Karpas-422 (cell line): Measurements from ENCODE around the gene SUSD6. TPM values are rescaled to one million over a fixed set of nuclear protein-coding genes. Genes with fewer than 3 reads are reported as not detected.

Source experiments
- DNase-seq: peaks from one replicate; pipeline ENCODE4 v3.0.0-alpha.2; 2015
- H2AFZ ChIP-seq: fragments of 200-600 bp; sonication (generic); 2 replicates; pipeline ENCODE4 v1.6.1; 2014; ENCODE audit warnings: antibody characterized with exemption, low read length, mixed read lengths
- H3K27ac ChIP-seq: fragments of 200-600 bp; sonication (generic); 2 replicates; pipeline ENCODE4 v1.5.1; 2014; ENCODE audit warnings: mild to moderate bottlenecking, low read length, moderate library complexity
- H3K27me3 ChIP-seq: fragments of 200-600 bp; sonication (generic); 2 replicates; pipeline ENCODE4 v1.6.1; 2014; ENCODE audit warnings: low read length, mixed read lengths
- H3K36me3 ChIP-seq: fragments of 200-600 bp; sonication (generic); 2 replicates; pipeline ENCODE4 v1.6.1; 2014; ENCODE audit warnings: low read length, mixed read lengths; ENCODE audit not compliant: insufficient read depth
- H3K4me1 ChIP-seq: fragments of 200-600 bp; sonication (generic); 2 replicates; pipeline ENCODE4 v1.6.1; 2014; ENCODE audit warnings: mild to moderate bottlenecking, low read length, mixed read lengths
- H3K4me2 ChIP-seq: fragments of 200-600 bp; sonication (generic); 2 replicates; pipeline ENCODE4 v1.6.1; 2014; ENCODE audit warnings: low read length, low read depth, mild to moderate bottlenecking; ENCODE audit not compliant: poor library complexity, severe bottlenecking
- H3K4me3 ChIP-seq: fragments of 200-600 bp; sonication (generic); 2 replicates; pipeline ENCODE4 v1.5.1; 2014; ENCODE audit warnings: mild to moderate bottlenecking, antibody characterized with exemption, low read length, mixed read lengths
- H3K79me2 ChIP-seq: fragments of 200-600 bp; sonication (generic); 2 replicates; pipeline ENCODE4 v1.6.1; 2014; ENCODE audit warnings: mild to moderate bottlenecking, low read length, mixed read lengths
- H3K9ac ChIP-seq: fragments of 200-600 bp; sonication (generic); 2 replicates; pipeline ENCODE4 v1.6.0; 2014; ENCODE audit warnings: low read length
- H3K9me2 ChIP-seq: fragments of 200-600 bp; sonication (generic), shearing (Covaris generic); replicated peaks from 2 replicates; pipeline ENCODE4 v1.6.0; 2014; ENCODE audit warnings: mild to moderate bottlenecking, low read length, moderate library complexity; ENCODE audit not compliant: insufficient read depth
- H3K9me3 ChIP-seq: fragments of 300-700, 200-600 bp; sonication (generic); 2 replicates; pipeline ENCODE4 v1.6.1; 2014; ENCODE audit warnings: low read length, mixed read lengths
- H4K20me1 ChIP-seq: fragments of 200-600 bp; sonication (generic); 2 replicates; pipeline ENCODE4 v1.6.1; 2014; ENCODE audit warnings: mild to moderate bottlenecking, antibody characterized with exemption, low read length, low read depth; ENCODE audit not compliant: insufficient read depth
- total RNA-seq: library from RNA; depleted of rRNA; stranded (reverse); fragments of >200 nt; shearing (Covaris generic); gene quantifications from 2 replicates; pipeline ENCODE4 v1.2.3, GENCODE V29; 2014; ENCODE audit warnings: low replicate concordance; rRNA removed

The SUSD6 gene, protein sequence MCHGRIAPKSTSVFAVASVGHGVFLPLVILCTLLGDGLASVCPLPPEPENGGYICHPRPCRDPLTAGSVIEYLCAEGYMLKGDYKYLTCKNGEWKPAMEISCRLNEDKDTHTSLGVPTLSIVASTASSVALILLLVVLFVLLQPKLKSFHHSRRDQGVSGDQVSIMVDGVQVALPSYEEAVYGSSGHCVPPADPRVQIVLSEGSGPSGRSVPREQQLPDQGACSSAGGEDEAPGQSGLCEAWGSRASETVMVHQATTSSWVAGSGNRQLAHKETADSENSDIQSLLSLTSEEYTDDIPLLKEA
- total RNA-seq, result 43.8 and 46.0 TPM in 2 replicates

DNA sequence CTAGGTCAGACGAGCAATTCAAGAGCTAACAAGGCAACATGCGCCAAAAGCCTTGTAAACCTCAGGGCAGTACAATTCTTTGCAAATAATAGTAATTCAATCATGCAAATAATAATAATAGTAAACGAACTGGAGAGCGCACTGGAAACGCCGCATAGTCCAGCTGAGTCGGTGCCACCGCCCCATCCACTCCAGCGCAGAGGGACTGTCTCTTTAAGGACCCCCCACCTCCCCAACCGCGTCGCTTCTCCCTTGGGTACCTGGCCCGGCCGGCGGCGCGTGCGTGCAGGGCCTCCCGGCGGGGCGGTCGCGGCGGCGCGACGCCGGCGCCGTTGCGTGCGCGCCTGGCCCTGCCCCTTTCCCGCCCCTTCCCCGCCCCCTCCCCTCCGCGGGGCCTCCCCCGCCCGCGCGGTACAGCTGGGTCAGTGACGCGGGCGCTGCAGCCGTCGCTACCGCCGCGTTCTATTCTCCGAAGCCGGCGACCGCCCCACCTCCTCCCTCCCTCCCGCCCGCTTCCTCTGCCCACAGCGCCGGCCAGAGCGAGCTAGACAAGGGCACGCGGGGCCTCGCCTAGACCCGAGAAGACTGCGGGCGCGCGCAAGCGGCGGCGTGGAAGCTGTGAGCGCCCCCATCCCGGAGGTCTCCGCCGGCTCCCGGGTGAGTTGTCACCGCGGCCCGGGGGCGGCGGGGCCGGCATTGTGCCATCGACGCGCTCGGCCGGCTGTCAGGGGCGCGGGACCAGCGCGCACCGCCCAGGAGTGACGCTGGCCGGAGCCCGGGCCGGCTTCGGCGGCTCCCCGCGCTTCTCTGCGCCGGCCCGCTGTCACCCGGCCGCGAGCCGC is at the start of gene SUSD6:
TSS of gene SUSD6 (plus strand) at position 425 of the 842 bp plus-strand sequence. CDS start 46,997 bp downstream, outside the sequence.
- Histone ChIP-seq H4K20me1 (no peaks in the 10 kb centered on the region), H3K4me1 (peaks cover 58% of the 10 kb centered on the region), H3K9me2 (no peaks in the 10 kb centered on the region), H3K79me2 (peaks cover 37% of the 10 kb centered on the region), H3K27ac (peak within 1 kb of the TSS; percentile 97), H3K4me2 (peak within 1 kb of the TSS; percentile 96), H3K36me3 (0 out of 2 replicates have a peak, but pooled peaks cover 3% of the 10 kb centered on the region), H3K4me3 (peak within 1 kb of the TSS; percentile 79), H3K27me3 (no peaks in the 10 kb centered on the region), H3K9ac (peak within 1 kb of the TSS; percentile 90), H3K9me3 (no peaks in the 10 kb centered on the region), H2AFZ (peak within 1 kb of the TSS; percentile 74)
- peak; percentile 99 for DNase-seq

DNA sequence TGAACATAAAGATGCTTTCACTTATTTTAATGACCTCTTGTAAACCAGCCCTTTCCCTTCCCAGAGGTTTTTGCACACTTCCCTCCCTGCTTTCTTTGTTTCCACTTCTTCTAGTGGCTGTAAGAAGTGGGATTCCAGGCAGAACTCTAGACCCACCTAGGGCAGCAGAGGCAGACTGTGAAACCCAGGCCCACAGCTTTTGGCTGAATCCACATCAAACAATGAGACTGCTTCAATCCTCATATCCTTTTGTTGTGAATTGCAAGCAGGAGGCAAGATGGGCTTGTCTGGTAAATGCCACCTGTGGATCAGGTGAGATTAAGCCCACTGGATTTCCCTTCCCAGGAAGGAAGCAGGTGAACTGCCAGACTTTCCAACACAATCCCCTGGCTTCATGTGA is 49.5 kb upstream of the SUSD6 start:
- no peaks in the 10 kb centered on the region for H4K20me1 ChIP-seq
- no peaks in the 10 kb centered on the region for H3K36me3 ChIP-seq
- DNase-seq, result no peak
- H3K9me2 ChIP-seq, result no peaks in the 10 kb centered on the region
- H3K4me2 ChIP-seq, result no peak overlapping the region
- no peak overlapping the region for H2AFZ ChIP-seq
- H3K79me2 ChIP-seq, result no peaks in the 10 kb centered on the region
- peaks cover 13% of the 10 kb centered on the region for H3K4me1 ChIP-seq
- H3K9me3 ChIP-seq, result no peaks in the 10 kb centered on the region
- H3K4me3 ChIP-seq, result no peak overlapping the region
- no peak overlapping the region for H3K9ac ChIP-seq
- no peak overlapping the region for H3K27ac ChIP-seq
- no peaks in the 10 kb centered on the region for H3K27me3 ChIP-seq

DNA sequence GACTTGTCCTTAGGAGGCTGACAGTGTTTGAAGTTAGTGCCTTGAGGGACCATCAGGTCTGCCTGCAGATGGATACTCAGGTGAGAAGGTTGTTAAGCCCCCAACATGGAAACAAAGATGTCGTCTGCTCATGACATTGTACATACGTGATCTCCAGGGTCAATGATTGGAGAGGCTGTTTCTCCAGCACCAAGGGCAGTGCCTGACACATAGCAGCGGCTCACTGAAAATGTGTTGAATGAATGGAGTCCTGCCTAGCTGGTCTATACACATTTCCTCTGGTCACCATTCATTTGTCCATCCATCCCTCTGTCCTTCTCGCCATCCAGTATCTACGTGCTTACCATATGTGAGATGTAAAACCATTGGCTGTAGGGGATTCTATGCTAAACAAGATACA is 43.8 kb upstream of the SUSD6 start:
- no peak for DNase-seq
- Histone ChIP-seq H3K9ac (no peak overlapping the region), H3K9me3 (no peaks in the 10 kb centered on the region), H2AFZ (no peak overlapping the region), H3K36me3 (no peaks in the 10 kb centered on the region), H3K4me3 (no peak overlapping the region), H3K27ac (no peak overlapping the region), H3K9me2 (no peaks in the 10 kb centered on the region), H3K4me2 (no peak overlapping the region), H3K4me1 (no peaks in the 10 kb centered on the region), H3K79me2 (no peaks in the 10 kb centered on the region), H3K27me3 (no peaks in the 10 kb centered on the region), H4K20me1 (no peaks in the 10 kb centered on the region)

DNA sequence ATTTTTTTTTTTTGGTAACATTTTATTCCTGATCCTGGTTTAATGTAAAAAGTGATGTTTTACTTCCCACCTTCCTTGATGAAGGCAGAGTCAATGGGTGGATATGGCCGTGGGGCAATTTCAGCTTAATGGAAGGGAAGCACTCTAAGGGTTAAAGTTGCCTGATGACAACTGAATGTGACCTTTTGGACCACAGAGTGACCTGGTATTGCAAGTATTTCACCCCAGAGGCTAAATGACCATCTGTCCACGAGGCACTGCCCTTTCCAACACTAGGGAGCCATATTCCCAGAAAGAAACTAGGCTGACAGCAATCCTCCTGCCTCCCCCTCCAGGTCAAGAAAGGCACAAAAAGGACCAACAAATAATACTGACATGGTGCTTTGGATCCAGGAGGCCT is 41.5 kb upstream of the SUSD6 start:
- Histone ChIP-seq H3K4me3 (no peak overlapping the region), H3K9ac (no peak overlapping the region), H3K27me3 (no peaks in the 10 kb centered on the region), H3K4me1 (peaks cover 13% of the 10 kb centered on the region), H3K36me3 (no peaks in the 10 kb centered on the region), H3K9me2 (no peaks in the 10 kb centered on the region), H3K27ac (no peak overlapping the region), H2AFZ (no peak overlapping the region), H3K9me3 (no peaks in the 10 kb centered on the region), H3K4me2 (no peak overlapping the region), H3K79me2 (no peaks in the 10 kb centered on the region), H4K20me1 (no peaks in the 10 kb centered on the region)
- no peak for DNase-seq

DNA sequence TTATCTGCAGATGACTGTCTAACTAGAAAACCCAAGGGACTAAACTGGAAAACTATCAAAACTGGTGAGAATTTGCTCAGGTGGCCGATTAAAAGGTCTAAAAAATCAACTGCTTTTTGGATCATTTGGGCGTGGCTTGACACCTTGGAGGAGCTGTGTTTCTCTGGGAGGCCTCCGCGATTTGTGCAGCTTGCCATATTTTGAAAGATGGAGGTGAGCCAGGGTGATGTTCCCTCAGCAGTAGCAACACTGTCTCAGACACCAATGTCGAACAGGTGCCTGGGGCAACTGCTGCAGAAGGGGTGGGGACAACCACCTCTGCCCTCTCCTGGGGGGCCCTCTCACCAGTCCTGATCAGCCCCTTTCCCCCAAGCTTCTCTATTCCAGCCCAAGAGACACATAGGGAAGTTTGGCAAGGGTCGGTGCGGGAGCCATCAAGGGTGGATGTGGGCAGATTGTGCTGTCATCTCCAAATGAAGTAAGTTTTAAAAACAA is 40.5 kb upstream of the SUSD6 start:
- Histone ChIP-seq H3K4me3 (no peak overlapping the region), H3K27ac (no peak overlapping the region), H3K4me1 (peaks cover 13% of the 10 kb centered on the region), H3K4me2 (no peak overlapping the region), H3K27me3 (no peaks in the 10 kb centered on the region), H3K9me2 (no peaks in the 10 kb centered on the region), H4K20me1 (no peaks in the 10 kb centered on the region), H3K9me3 (no peaks in the 10 kb centered on the region), H3K79me2 (no peaks in the 10 kb centered on the region), H2AFZ (no peak overlapping the region), H3K9ac (no peak overlapping the region), H3K36me3 (no peaks in the 10 kb centered on the region)
- DNase-seq, result no peak

DNA sequence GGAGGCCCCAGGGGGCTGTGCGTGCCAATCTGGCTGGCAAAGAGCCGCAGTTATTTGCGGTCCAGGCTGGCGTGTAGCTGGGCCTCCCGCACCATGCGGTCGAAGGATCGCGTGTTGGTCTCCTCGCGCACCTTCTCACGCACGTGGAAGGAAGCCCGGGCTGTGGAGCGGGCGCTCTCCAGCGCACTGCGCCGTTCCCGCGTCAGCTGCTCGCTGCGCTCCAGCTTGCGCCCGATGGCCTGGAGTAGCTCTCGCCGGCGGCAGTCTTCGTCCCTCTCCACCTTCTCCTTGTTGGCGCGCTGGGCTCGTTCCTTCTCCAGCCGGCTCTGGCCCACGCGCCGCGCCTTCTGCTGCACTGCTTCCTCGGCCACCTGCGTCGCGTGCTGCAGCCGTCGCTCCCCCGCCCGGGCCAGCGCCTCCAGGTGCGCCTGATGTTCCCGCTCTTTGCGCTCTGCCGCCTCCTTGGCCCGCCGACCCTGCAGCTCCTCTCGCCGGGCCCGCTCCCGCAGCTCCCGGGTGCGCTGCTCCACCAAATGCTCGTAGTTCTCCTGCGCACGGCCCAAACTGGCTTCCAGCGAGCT is 39.9 kb upstream of the SUSD6 start:
- Histone ChIP-seq H2AFZ (no peak overlapping the region), H3K27me3 (no peaks in the 10 kb centered on the region)

DNA sequence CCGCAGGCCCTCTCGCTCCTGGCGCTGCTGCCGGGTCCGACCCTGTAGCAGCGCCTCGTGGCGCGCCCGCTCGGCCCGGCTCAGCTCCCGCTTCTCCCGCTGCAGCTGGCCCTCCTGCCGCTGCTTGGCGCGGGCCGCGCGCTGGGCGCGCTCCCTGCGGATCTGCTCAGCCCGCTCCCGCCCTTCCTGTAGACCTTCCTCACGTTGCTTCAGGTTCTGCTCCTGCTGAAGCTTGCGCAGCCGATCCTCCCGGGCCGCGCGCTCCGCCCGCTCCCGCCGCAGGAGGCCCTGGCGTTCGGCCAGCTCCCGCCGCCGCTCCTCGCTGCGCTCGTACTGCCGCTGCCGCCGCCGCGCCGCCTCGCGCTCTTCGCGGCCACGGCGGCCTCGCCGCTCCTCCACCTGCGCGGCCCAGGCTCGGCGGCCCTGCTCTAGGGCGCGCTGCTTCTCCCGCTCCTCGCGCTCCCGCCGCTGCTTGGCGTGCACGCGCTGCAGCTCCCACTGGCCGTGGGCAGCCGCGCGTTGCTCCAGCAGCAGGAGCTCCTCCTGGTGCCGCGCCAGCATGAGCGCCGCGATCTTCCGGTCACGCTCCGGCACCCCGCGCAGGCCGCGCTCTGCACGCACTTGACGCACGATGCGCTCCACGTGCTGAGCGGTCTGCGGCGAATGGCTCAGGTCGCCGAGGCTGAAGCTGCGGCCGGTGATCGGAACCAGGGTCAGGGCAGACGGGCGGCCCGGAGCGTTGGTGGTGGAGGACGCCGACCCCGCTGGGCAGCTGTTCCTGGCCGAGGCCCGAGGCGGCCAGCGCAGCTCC is 39.2 kb upstream of the SUSD6 start:
- H3K79me2 ChIP-seq, result no peaks in the 10 kb centered on the region
- no peaks in the 10 kb centered on the region for H3K36me3 ChIP-seq
- H3K4me3 ChIP-seq, result no peak overlapping the region
- H3K27ac ChIP-seq, result no peak overlapping the region
- H3K9ac ChIP-seq, result no peak overlapping the region
- DNase-seq, result no peak
- H3K9me3 ChIP-seq, result no peaks in the 10 kb centered on the region
- H3K4me1 ChIP-seq, result peaks cover 13% of the 10 kb centered on the region
- H3K4me2 ChIP-seq, result no peak overlapping the region
- H4K20me1 ChIP-seq, result no peaks in the 10 kb centered on the region
- H3K27me3 ChIP-seq, result no peaks in the 10 kb centered on the region
- no peaks in the 10 kb centered on the region for H3K9me2 ChIP-seq
- H2AFZ ChIP-seq, result no peak overlapping the region

More for the DNA sequence above, 39.9 kb upstream of the SUSD6 start:
- Histone ChIP-seq H3K36me3 (no peaks in the 10 kb centered on the region), H3K9ac (no peak overlapping the region), H3K27ac (no peak overlapping the region), H3K4me3 (no peak overlapping the region), H3K9me3 (no peaks in the 10 kb centered on the region), H4K20me1 (no peaks in the 10 kb centered on the region), H3K9me2 (no peaks in the 10 kb centered on the region), H3K4me2 (no peak overlapping the region), H3K4me1 (peaks cover 13% of the 10 kb centered on the region), H3K79me2 (no peaks in the 10 kb centered on the region)
- DNase-seq, result no peak
